Right lobe of liver (tissue), 4 donors: ENCODE results near the gene INHBE.

Source experiments
- POLR2A ChIP-seq: fragments of 450-650 bp; IDR thresholded peaks from one replicate; pipeline ENCODE4 v1.6.1; 2017; ENCODE audit warnings: antibody characterized with exemption, mild to moderate bottlenecking
- TF ChIP-seq, protein P1 (sequence below), 4 donors: fragments of 200-600 bp in 3 of 4; fragments of 450-650 bp in 1 of 4; IDR thresholded peaks; one replicate each; pipeline versions ENCODE4 v1.5.1 to v1.8.0; 2016 to 2022; ENCODE audit warnings: antibody characterized with exemption in 4 of 4, mild to moderate bottlenecking in 2 of 4
- donor health status: DM: no; HTN: no; CAD: no.
- donor health status: DM: no; HTN: no; CAD: no.
- donor health status: DM: no; HTN: yes; CAD: no.

DNA sequence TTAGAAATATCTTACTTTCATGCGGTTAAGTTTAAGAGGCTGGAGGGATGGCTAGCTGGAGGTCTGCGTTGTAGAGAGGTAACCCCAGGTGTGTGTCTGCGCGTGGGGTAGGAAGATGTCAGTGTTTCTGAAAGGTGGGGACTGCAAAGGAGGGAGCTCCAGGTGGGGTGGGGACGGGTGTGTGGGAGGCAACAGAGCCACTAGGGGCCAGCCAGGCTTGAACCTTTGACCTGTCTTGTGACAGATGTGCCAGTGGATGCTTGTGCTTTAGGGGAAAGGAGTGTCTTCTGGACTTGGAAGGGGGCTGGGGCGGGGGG, 5.3 kb downstream of the INHBE start:
- TF ChIP-seq POLR2A, result no peak
- TF ChIP-seq, protein P1, sequence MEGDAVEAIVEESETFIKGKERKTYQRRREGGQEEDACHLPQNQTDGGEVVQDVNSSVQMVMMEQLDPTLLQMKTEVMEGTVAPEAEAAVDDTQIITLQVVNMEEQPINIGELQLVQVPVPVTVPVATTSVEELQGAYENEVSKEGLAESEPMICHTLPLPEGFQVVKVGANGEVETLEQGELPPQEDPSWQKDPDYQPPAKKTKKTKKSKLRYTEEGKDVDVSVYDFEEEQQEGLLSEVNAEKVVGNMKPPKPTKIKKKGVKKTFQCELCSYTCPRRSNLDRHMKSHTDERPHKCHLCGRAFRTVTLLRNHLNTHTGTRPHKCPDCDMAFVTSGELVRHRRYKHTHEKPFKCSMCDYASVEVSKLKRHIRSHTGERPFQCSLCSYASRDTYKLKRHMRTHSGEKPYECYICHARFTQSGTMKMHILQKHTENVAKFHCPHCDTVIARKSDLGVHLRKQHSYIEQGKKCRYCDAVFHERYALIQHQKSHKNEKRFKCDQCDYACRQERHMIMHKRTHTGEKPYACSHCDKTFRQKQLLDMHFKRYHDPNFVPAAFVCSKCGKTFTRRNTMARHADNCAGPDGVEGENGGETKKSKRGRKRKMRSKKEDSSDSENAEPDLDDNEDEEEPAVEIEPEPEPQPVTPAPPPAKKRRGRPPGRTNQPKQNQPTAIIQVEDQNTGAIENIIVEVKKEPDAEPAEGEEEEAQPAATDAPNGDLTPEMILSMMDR (IDR thresholded peaks at IDR 0.05), result no peak
